SK-N-SH treated with all-trans-retinoic acid at 6 μM for 48 hours (cell line): ENCODE measurements around the gene CACNA2D2.

Experiments
- ARNTL ChIP-seq: fragments of 450-650 bp; formaldehyde crosslinking; IDR thresholded peaks from 2 replicates; pipeline ENCODE4 v1.5.0; 2020; ENCODE audit warnings: low read depth, mild to moderate bottlenecking, moderate library complexity, borderline replicate concordance
- BACH2 ChIP-seq: fragments of 250-450 bp; sonication (Bioruptor Pico); IDR thresholded peaks from 2 replicates; pipeline ENCODE4 v1.9.0; 2021; ENCODE audit warnings: mild to moderate bottlenecking, borderline replicate concordance
- CSRNP3 ChIP-seq: fragments of 250-450 bp; sonication (Bioruptor Pico); IDR thresholded peaks from 2 replicates; pipeline ENCODE4 v1.5.1; 2021; ENCODE audit warnings: mild to moderate bottlenecking, moderate library complexity
- GLIS3 ChIP-seq: fragments of 250-450 bp; sonication (Bioruptor Pico); IDR thresholded peaks from 2 replicates; pipeline ENCODE4 v1.5.0; 2020; ENCODE audit warnings: mild to moderate bottlenecking, moderate library complexity
- ISL1 ChIP-seq: fragments of 250-450 bp; sonication (Bioruptor Pico); IDR thresholded peaks from 2 replicates; pipeline ENCODE4 v2.1.2; 2022; ENCODE audit warnings: mild to moderate bottlenecking, moderate library complexity
- PPARA ChIP-seq: fragments of 250-450 bp; sonication (Bioruptor Pico); IDR thresholded peaks from 2 replicates; pipeline ENCODE4 v1.5.0; 2020; ENCODE audit warnings: mild to moderate bottlenecking, borderline replicate concordance
- TOX ChIP-seq: fragments of 250-450 bp; sonication (Bioruptor Pico); IDR thresholded peaks from 2 replicates; pipeline ENCODE4 v1.8.0; 2021; ENCODE audit warnings: mild to moderate bottlenecking, moderate library complexity, borderline replicate concordance
- ZC3H10 ChIP-seq: fragments of 250-450 bp; sonication (Bioruptor Pico); IDR thresholded peaks from 2 replicates; pipeline ENCODE4 v1.5.1; 2021; ENCODE audit warnings: mild to moderate bottlenecking, moderate library complexity
- ZFP3 ChIP-seq: fragments of 250-450 bp; sonication (Bioruptor Pico); IDR thresholded peaks from 2 replicates; pipeline ENCODE4 v1.5.0; 2020; ENCODE audit warnings: mild to moderate bottlenecking, moderate library complexity
- ZFP30 ChIP-seq: fragments of 450-650 bp; formaldehyde crosslinking; IDR thresholded peaks from 2 replicates; pipeline ENCODE4 v1.5.0; 2022; ENCODE audit warnings: mild to moderate bottlenecking, moderate library complexity
- ZNF70 ChIP-seq: fragments of 450-650 bp; formaldehyde crosslinking; IDR thresholded peaks from 2 replicates; pipeline ENCODE4 v1.5.0; 2020; ENCODE audit warnings: mild to moderate bottlenecking, moderate library complexity
- TF ChIP-seq, protein P1 (sequence below): fragments of 250-450 bp; sonication (Bioruptor Pico); IDR thresholded peaks from 2 replicates; pipeline ENCODE4 v1.8.0; 2020; ENCODE audit warnings: mild to moderate bottlenecking, moderate library complexity, borderline replicate concordance

- TF ChIP-seq CSRNP3 (CRISPR knock-in tag) (no peak), ARNTL (CRISPR knock-in tag) (no peak), ISL1 (CRISPR knock-in tag) (no peak), ZC3H10 (CRISPR knock-in tag) (no peak), PPARA (CRISPR knock-in tag) (no peak), GLIS3 (no peak), ZFP30 (CRISPR knock-in tag) (no peak), BACH2 (CRISPR knock-in tag) (no peak), TOX (no peak), ZNF70 (CRISPR knock-in tag) (no peak), ZFP3 (CRISPR knock-in tag) (no peak)
- TF ChIP-seq, protein P1, sequence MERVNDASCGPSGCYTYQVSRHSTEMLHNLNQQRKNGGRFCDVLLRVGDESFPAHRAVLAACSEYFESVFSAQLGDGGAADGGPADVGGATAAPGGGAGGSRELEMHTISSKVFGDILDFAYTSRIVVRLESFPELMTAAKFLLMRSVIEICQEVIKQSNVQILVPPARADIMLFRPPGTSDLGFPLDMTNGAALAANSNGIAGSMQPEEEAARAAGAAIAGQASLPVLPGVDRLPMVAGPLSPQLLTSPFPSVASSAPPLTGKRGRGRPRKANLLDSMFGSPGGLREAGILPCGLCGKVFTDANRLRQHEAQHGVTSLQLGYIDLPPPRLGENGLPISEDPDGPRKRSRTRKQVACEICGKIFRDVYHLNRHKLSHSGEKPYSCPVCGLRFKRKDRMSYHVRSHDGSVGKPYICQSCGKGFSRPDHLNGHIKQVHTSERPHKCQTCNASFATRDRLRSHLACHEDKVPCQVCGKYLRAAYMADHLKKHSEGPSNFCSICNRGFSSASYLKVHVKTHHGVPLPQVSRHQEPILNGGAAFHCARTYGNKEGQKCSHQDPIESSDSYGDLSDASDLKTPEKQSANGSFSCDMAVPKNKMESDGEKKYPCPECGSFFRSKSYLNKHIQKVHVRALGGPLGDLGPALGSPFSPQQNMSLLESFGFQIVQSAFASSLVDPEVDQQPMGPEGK: no peak
Observed at GRCh38 chr3:50508821-50509220, 5.4 kb upstream of the CACNA2D2 start.
